K562 (cell line): Measurements from ENCODE around the gene RAD51AP1. TPM values are rescaled to one million over a fixed set of nuclear protein-coding genes. Genes with fewer than 3 reads are reported as not detected.

Source experiments
- CHD7 ChIP-seq: fragments of 200-600 bp; sonication (generic); IDR thresholded peaks from one replicate; pipeline ENCODE4 v1.6.1; 2012; ENCODE audit warnings: mild to moderate bottlenecking, low read depth, low read length, inconsistent platforms
- FOXM1 ChIP-seq, 2 experiments: fragments of 450-650 bp in 1 of 2; sonication (generic) in 1 of 2; formaldehyde crosslinking in 1 of 2; IDR thresholded peaks; 2 replicates each; pipeline versions ENCODE4 v1.6.1 to v1.9.0; 2017 to 2022; ENCODE audit warnings: low read depth in 2 of 2, mild to moderate bottlenecking in 2 of 2, missing genetic modification reagents in 1 of 2, moderate library complexity in 1 of 2
- HLTF ChIP-seq: fragments of 450-650 bp; IDR thresholded peaks from 2 replicates; pipeline ENCODE4 v1.6.1; 2016
- POLR2G ChIP-seq: fragments of 200-400 bp; formaldehyde crosslinking; IDR thresholded peaks from 2 replicates; pipeline ENCODE4 v1.6.1; 2017; ENCODE audit warnings: low read depth, mild to moderate bottlenecking, antibody characterized with exemption, low read length, moderate library complexity
- RBM39 ChIP-seq: fragments of 200-400 bp; formaldehyde crosslinking; optimal IDR thresholded peaks from 2 replicates; pipeline ENCODE3; 2018; ENCODE audit warnings: low read depth, low read length
- TGIF2 ChIP-seq: sonication (generic); formaldehyde crosslinking; IDR thresholded peaks from 2 replicates; pipeline ENCODE4 v1.8.1; 2022; ENCODE audit warnings: mild to moderate bottlenecking, missing genetic modification reagents, moderate library complexity
- UBTF ChIP-seq, 2 experiments: IDR thresholded peaks; 2 replicates each; pipeline ENCODE4 v1.6.1; 2012; ENCODE audit warnings: improper control_type of control experiment in 2 of 2, low read depth in 2 of 2, low read length in 2 of 2, borderline replicate concordance in 1 of 2
- polyA plus RNA-seq, 8 experiments: library from polyadenylated mRNA; depleted of rRNA in 4 of 8; stranded (reverse) in 5 of 8; unstranded in 3 of 8; fragments of >200 nt; fragmentation: Nextera tagmentation in 2 of 8; fragmentation: Illumina TruSeq in 1 of 8; extraction: Ambion mirVana in 2 of 8; extraction: Trizol in 1 of 8; gene quantifications; 2 replicates each; pipeline versions ENCODE4 v1.2.1 to v1.2.3, GENCODE V29; 2011 to 2014; ENCODE audit warnings: inconsistent platforms in 1 of 8, missing spikeins in 1 of 8
- total RNA-seq, 7 experiments: library from RNA; depleted of rRNA in 6 of 7; stranded (reverse); fragments of >200 nt in 6 of 7; fragmentation: Illumina TruSeq in 2 of 7; extraction: Trizol in 2 of 7; gene quantifications; 2 replicates each; pipeline versions ENCODE4 v1.2.1 to v1.2.3, GENCODE V29; 2011 to 2021; ENCODE audit warnings: low replicate concordance in 1 of 7
- TF ChIP-seq, protein P1 (sequence below), 3 experiments: IDR thresholded peaks in 2 of 3; conservative IDR thresholded peaks in 1 of 3; 2 replicates each; pipeline ENCODE4 v1.5.1; 2011 to 2012; ENCODE audit warnings: low read length in 3 of 3, mild to moderate bottlenecking in 3 of 3, control low read depth in 2 of 3, improper control_type of control experiment in 1 of 3, inconsistent platforms in 1 of 3, low read depth in 1 of 3, mixed read lengths in 1 of 3, moderate library complexity in 1 of 3; ENCODE audit not compliant: insufficient read depth in 2 of 3

The RAD51AP1 gene
- total and polyA plus RNA-seq, 9 of the 15 experiments (the other 6 are each of a cell fraction or from before 2014, with no cell fraction given), result 43.8 to 111 (median 89.1) TPM

DNA sequence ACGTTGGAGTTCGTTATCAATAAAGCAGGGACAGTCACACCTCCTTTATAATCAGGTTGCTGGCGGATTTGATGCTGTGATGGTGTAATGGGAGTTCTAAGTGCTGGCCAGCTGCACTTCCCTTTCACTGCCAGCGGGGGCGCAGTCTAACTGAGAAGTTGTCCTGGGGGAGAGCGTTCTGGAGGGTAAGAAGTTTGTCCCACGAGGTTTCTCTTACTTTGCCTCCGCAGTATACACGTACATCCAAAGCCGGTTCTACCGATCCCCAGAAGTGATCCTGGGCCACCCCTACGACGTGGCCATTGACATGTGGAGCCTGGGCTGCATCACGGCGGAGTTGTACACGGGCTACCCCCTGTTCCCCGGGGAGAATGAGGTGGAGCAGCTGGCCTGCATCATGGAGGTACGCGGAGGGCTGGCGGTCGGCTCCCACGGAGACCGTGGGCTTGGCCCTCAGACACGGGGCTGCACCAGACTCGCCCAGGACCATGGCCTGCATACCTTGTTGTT is 66.0 kb downstream of the RAD51AP1 start (continued):
- peak; percentile 60 for TF ChIP-seq RBM39
- TF ChIP-seq POLR2G, result peak; percentile 56; the same call in 1 of the 2 replicates
- no peak for TF ChIP-seq FOXM1 (IDR thresholded peaks at IDR 0.05; ENCODE audit: low read depth)
- TF ChIP-seq FOXM1 (CRISPR knock-in tag; IDR thresholded peaks at IDR 0.05; ENCODE audit: low read depth), result no peak
- TF ChIP-seq, protein P1, sequence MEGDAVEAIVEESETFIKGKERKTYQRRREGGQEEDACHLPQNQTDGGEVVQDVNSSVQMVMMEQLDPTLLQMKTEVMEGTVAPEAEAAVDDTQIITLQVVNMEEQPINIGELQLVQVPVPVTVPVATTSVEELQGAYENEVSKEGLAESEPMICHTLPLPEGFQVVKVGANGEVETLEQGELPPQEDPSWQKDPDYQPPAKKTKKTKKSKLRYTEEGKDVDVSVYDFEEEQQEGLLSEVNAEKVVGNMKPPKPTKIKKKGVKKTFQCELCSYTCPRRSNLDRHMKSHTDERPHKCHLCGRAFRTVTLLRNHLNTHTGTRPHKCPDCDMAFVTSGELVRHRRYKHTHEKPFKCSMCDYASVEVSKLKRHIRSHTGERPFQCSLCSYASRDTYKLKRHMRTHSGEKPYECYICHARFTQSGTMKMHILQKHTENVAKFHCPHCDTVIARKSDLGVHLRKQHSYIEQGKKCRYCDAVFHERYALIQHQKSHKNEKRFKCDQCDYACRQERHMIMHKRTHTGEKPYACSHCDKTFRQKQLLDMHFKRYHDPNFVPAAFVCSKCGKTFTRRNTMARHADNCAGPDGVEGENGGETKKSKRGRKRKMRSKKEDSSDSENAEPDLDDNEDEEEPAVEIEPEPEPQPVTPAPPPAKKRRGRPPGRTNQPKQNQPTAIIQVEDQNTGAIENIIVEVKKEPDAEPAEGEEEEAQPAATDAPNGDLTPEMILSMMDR (IDR thresholded peaks at IDR 0.05 in 2 of 3, conservative IDR thresholded peaks at IDR 0.05 in 1 of 3; ENCODE audit: insufficient read depth in 2 of 3, low read depth in 1 of 3, low read length in 3 of 3), result peak; percentile 75 to 90 (median 75)
- 0 out of 4 replicates have a peak, but pooled peaks of 1 of the 2 experiments have one; percentile 29 for TF ChIP-seq UBTF (IDR thresholded peaks at IDR 0.05; ENCODE audit: borderline replicate concordance in 1 of 2, low read depth in 2 of 2, low read length in 2 of 2)
- no peak for TF ChIP-seq TGIF2 (CRISPR knock-in tag)
- no peak for TF ChIP-seq CHD7
- 0 out of 2 replicates have a peak, but pooled peaks have one; percentile 36 for TF ChIP-seq HLTF
